OCI-LY7 (cell line): ENCODE results near the gene CARM1. TPM values are rescaled to one million over a fixed set of nuclear protein-coding genes. Genes with fewer than 3 reads are reported as not detected.
"Not testable (repeated sequence)": the region's sequence is repeated elsewhere in the genome, so short reads cannot be mapped to it uniquely, and the experiment has no call there.

Source experiments
- BruUV-seq: library from RNA; stranded (reverse); fragments of 400-500 nt; replicated peaks from 2 replicates; lab custom pipeline; 2021; lab: Mats Ljungman, UMichigan
- CTCF ChIA-PET: fragments of 300-600 bp; sonication (Branson Sonifier 250); formaldehyde crosslinking; loops from one replicate; lab custom pipeline; 2022; ENCODE audit warnings: antibody characterized with exemption; ENCODE audit not compliant: unreplicated experiment; lab: Charles Lee
- POLR2A ChIA-PET: fragments of 300-600 bp; sonication (Branson Sonifier 250); formaldehyde crosslinking; loops from one replicate; lab custom pipeline; 2022; ENCODE audit warnings: antibody characterized with exemption; lab: Charles Lee
- DNase-seq: peaks from one replicate; pipeline ENCODE4 v3.0.0-alpha.2; 2015; ENCODE audit warnings: low spot score
- H2AFZ ChIP-seq: fragments of 200-600 bp; sonication (generic), shearing (Covaris generic); 2 replicates; pipeline ENCODE4 v1.6.1; 2014; ENCODE audit warnings: mild to moderate bottlenecking, antibody characterized with exemption, low read length, moderate library complexity
- H3K27ac ChIP-seq: fragments of 200-600 bp; sonication (generic); 2 replicates; pipeline ENCODE4 v1.5.1; 2014; ENCODE audit warnings: mixed run types, low read depth, mild to moderate bottlenecking, moderate library complexity, low read length, inconsistent platforms; ENCODE audit not compliant: poor library complexity, severe bottlenecking
- H3K36me3 ChIP-seq: fragments of 200-600 bp; sonication (generic); 2 replicates; pipeline ENCODE4 v1.6.1; 2014; ENCODE audit warnings: mild to moderate bottlenecking, antibody characterized with exemption, low read length, moderate library complexity, mixed read lengths; ENCODE audit not compliant: insufficient read depth
- H3K4me1 ChIP-seq: fragments of 200-600 bp; sonication (generic); 2 replicates; pipeline ENCODE4 v1.5.1; 2014; ENCODE audit warnings: mild to moderate bottlenecking, low read length; ENCODE audit not compliant: insufficient read depth, poor library complexity, severe bottlenecking
- H3K4me2 ChIP-seq: fragments of 200-600 bp; sonication (generic); 2 replicates; pipeline ENCODE4 v1.6.1; 2014; ENCODE audit warnings: mild to moderate bottlenecking, low read length
- H3K4me3 ChIP-seq: fragments of 200-600 bp; sonication (generic); 2 replicates; pipeline ENCODE4 v1.5.1; 2014; ENCODE audit warnings: mild to moderate bottlenecking, low read depth, low read length; ENCODE audit not compliant: poor library complexity, severe bottlenecking
- H3K79me2 ChIP-seq: fragments of 200-600 bp; sonication (generic); 2 replicates; pipeline ENCODE4 v1.6.1; 2016; ENCODE audit warnings: low read depth, mild to moderate bottlenecking, low read length, moderate library complexity, mixed read lengths; ENCODE audit not compliant: insufficient read depth
- H3K9me2 ChIP-seq: fragments of 200-600 bp; sonication (generic); 2 replicates; pipeline ENCODE4 v1.6.1; 2016; ENCODE audit warnings: mild to moderate bottlenecking, low read length, mixed read lengths; ENCODE audit not compliant: insufficient read depth
- H3K9me3 ChIP-seq: fragments of 200-600 bp; sonication (generic); 2 replicates; pipeline ENCODE4 v1.6.1; 2014; ENCODE audit warnings: mild to moderate bottlenecking, mixed run types, low read length, mixed read lengths
- H4K20me1 ChIP-seq: fragments of 200-600 bp; sonication (generic); 2 replicates; pipeline ENCODE4 v1.6.1; 2014; ENCODE audit warnings: mild to moderate bottlenecking, antibody characterized with exemption, low read length, moderate library complexity, mixed read lengths; ENCODE audit not compliant: insufficient read depth
- CTCF ChIP-seq: fragments of 200-600 bp; sonication (generic); conservative IDR thresholded peaks from 2 replicates; pipeline ENCODE4 v1.5.1; 2014; ENCODE audit warnings: mild to moderate bottlenecking, antibody characterized with exemption, low read length, moderate library complexity, mixed read lengths
- EZH2phosphoT487 ChIP-seq: fragments of 200-600 bp; sonication (generic); IDR thresholded peaks from 2 replicates; pipeline ENCODE4 v1.6.1; 2018; ENCODE audit warnings: low read depth, borderline replicate concordance, mild to moderate bottlenecking, mixed run types, antibody characterized with exemption, low read length, moderate library complexity, mixed read lengths
- intact Hi-C: fragments of 100-400 bp; cut with micrococcal nuclease; formaldehyde crosslinking; loops from one replicate; pipeline ENCODE4 v1.10.0; 2022; ENCODE audit not compliant: unreplicated experiment
- total RNA-seq, 2 experiments: library from RNA; depleted of rRNA in 1 of 2; stranded (reverse); fragments of >200 nt in 1 of 2; shearing (Covaris generic) in 1 of 2; gene quantifications; 2 replicates each; pipeline ENCODE4 v1.2.3, GENCODE V29; 2014 to 2022

The CARM1 gene
- total RNA-seq, 2 experiments from 2014 or later: 41.2 to 107 TPM

GRCh38 chr19:10836479-10837330, 34.6 kb upstream of the CARM1 start:
- H3K4me2 ChIP-seq: peak overlapping the region; percentile 78
- CTCF ChIA-PET: interaction anchor here (1.2 to 1.4 kb wide), 2 partner anchors 22 to 27 kb away, joined by 3 to 10 read pairs; no protein-coding TSS in a partner anchor

DNA sequence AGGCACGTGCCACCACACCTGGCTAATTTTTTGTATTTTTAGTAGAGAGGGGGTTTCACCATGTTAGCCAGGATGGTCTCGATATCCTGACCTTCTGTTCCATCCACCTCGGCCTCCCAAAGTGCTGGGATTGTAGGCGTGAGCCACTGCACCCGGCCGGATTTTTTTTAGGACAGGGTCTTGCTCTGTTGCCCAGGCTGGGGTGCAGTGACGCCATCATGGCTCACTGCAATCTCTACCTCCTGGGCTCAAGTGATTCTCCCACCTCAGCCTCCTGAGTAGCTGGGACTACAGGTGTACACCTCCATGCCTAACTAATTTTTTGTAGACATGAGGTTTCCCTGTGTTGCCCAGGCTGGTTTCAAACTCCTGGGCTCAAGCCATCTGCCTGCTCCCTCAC, 33.7 kb upstream of the CARM1 start:
- H2AFZ ChIP-seq, DNase-seq, H3K4me3 ChIP-seq, H3K4me2 ChIP-seq, H3K9me2 ChIP-seq, H3K27ac ChIP-seq, H3K9me3 ChIP-seq, H4K20me1 ChIP-seq, CTCF ChIA-PET, H3K79me2 ChIP-seq, BruUV-seq: not testable (repeated sequence)
- peaks cover 17% of the 10 kb centered on the region for H3K36me3 ChIP-seq
- intact Hi-C loops: loop anchor here (2.0 to 5.0 kb wide), 2 partner anchors 27 to 270 kb away; partner anchors contain the start of genes CDKN2D and KRI1
- POLR2A ChIA-PET: interaction anchor here (1.0 kb wide), 1 partner anchor 35 kb away, joined by 6 read pairs; no protein-coding TSS in a partner anchor
- peaks cover 26% of the 10 kb centered on the region for H3K4me1 ChIP-seq

More at GRCh38 chr19:10836479-10837330, 34.6 kb upstream of the CARM1 start:
- intact Hi-C loops: loop anchor here (2.0 to 5.0 kb wide), 2 partner anchors 28 to 269 kb away; partner anchors contain the start of genes CDKN2D and KRI1
- no peaks in the 10 kb centered on the region for H4K20me1 ChIP-seq
- peak overlapping the region; percentile 74 for H3K4me3 ChIP-seq
- TSS peak; percentile 70 for BruUV-seq
- H3K9me2 ChIP-seq: no peaks in the 10 kb centered on the region
- POLR2A ChIA-PET: interaction anchor here (0.6 to 1.3 kb wide), 7 partner anchors 9 to 119 kb away, joined by 3 to 11 read pairs (median 4); partner anchors contain the start of gene DNM2
- TF ChIP-seq EZH2phosphoT487 (no peak), CTCF (no peak)
- H3K4me1 ChIP-seq: peaks cover 26% of the 10 kb centered on the region
- no peaks in the 10 kb centered on the region; the same call in 1 of the 2 replicates for H3K9me3 ChIP-seq
- DNase-seq: peak; percentile 92
- H3K27ac ChIP-seq: peak overlapping the region; percentile 84
- H3K36me3 ChIP-seq: peaks cover 25% of the 10 kb centered on the region
- H3K79me2 ChIP-seq: no peaks in the 10 kb centered on the region; the same call in 1 of the 2 replicates
- H2AFZ ChIP-seq: peak overlapping the region; percentile 69

- H3K36me3 ChIP-seq: peaks cover 9% of the 10 kb centered on the region
- peaks cover 26% of the 10 kb centered on the region for H3K4me1 ChIP-seq
- no peak overlapping the region for H2AFZ ChIP-seq
- no peak for DNase-seq
- ChIA-PET CTCF (no interaction called here), POLR2A (interaction anchor here (0.6 kb wide), 1 partner anchor 15 kb away, joined by 4 read pairs; no protein-coding TSS in a partner anchor)
- H3K4me2 ChIP-seq: peak overlapping the region; percentile 26; the same call in 1 of the 2 replicates
- no peaks in the 10 kb centered on the region; the same call in 1 of the 2 replicates for H3K9me3 ChIP-seq
- no peaks in the 10 kb centered on the region for H3K9me2 ChIP-seq
- no peak for TF ChIP-seq EZH2phosphoT487
- TF ChIP-seq CTCF: no peak
- BruUV-seq: no TSS peak
- intact Hi-C loops: loop anchor here (5.0 kb wide), 1 partner anchor 271 kb away; the partner anchor contains the start of genes CDKN2D and KRI1
- H3K79me2 ChIP-seq: no peaks in the 10 kb centered on the region; the same call in 1 of the 2 replicates
- no peak overlapping the region for H3K27ac ChIP-seq
- H4K20me1 ChIP-seq: no peaks in the 10 kb centered on the region
- H3K4me3 ChIP-seq: no peak overlapping the region
Observed at GRCh38 chr19:10838377-10838776, 33.0 kb upstream of the CARM1 start.
